GM12878 (cell line): Measurements from ENCODE around the gene PREX1. TPM values are rescaled to one million over a fixed set of nuclear protein-coding genes. Genes with fewer than 3 reads are reported as not detected.

Source experiments
- ATAC-seq: fragments of 200-7000 bp; cut with Tn5 transposase; 3 replicates; pipeline ENCODE4 v1.9.1; 2020; ENCODE audit warnings: mild to moderate bottlenecking, moderate library complexity
- BruUV-seq: library from RNA; stranded (reverse); fragments of 400-500 nt; replicated peaks from 2 replicates; lab custom pipeline; 2021; lab: Mats Ljungman, UMichigan
- CTCF ChIA-PET: fragments of 300-600 bp; sonication (Branson Sonifier 250); formaldehyde crosslinking; extraction: SDS; loops from one replicate; lab custom pipeline; 2021; ENCODE audit warnings: inconsistent platforms; lab: Yijun Ruan, JAX
- POLR2A ChIA-PET: fragments of 350-600 bp; formaldehyde crosslinking; extraction: SDS; loops from one replicate; lab custom pipeline; 2021; ENCODE audit warnings: inconsistent platforms; lab: Charles Lee
- RAD21 ChIA-PET: fragments of 300-600 bp; sonication (Branson Sonifier 250); formaldehyde crosslinking; loops from one replicate; lab custom pipeline; 2023; ENCODE audit warnings: antibody characterized with exemption; ENCODE audit not compliant: unreplicated experiment; lab: Charles Lee
- SMC1A ChIA-PET: fragments of 300-600 bp; sonication (Branson Sonifier 250); formaldehyde crosslinking; loops from one replicate; lab custom pipeline; 2023; ENCODE audit not compliant: unreplicated experiment, uncharacterized antibody; lab: Charles Lee
- DNase-seq: peaks from one replicate; pipeline ENCODE4 v3.0.0-alpha.2; 2011; ENCODE audit warnings: low read depth, low spot score
- FAIRE-seq: peaks from 3 replicates; lab custom pipeline; 2011; peaks lifted over from hg19 to GRCh38; lab: Jason Lieb, UNC
- H2AFZ ChIP-seq: 2 replicates; pipeline ENCODE4 v1.6.0; 2011; ENCODE audit warnings: low read depth, low read length, control low read depth; ENCODE audit not compliant: control insufficient read depth
- H3K27ac ChIP-seq: 2 replicates; pipeline ENCODE4 v1.5.1; 2011; ENCODE audit warnings: control low read depth; ENCODE audit not compliant: control insufficient read depth, insufficient read depth
- H3K27me3 ChIP-seq, 2 experiments: replicated peaks in 1 of 2; 2 replicates each; pipeline versions ENCODE4 v1.6.0 to v1.6.1; 2011; ENCODE audit warnings: low read length in 1 of 2; ENCODE audit not compliant: control insufficient read depth in 2 of 2, insufficient read depth in 2 of 2
- H3K36me3 ChIP-seq, 2 experiments: 2 replicates each; pipeline ENCODE4 v1.5.1; 2011; ENCODE audit warnings: low read length in 1 of 2; ENCODE audit not compliant: control insufficient read depth in 2 of 2, insufficient read depth in 2 of 2
- H3K4me1 ChIP-seq: 2 replicates; pipeline ENCODE4 v1.6.1; 2011; ENCODE audit warnings: mild to moderate bottlenecking, low read length, moderate library complexity, mixed read lengths; ENCODE audit not compliant: control insufficient read depth, insufficient read depth
- H3K4me2 ChIP-seq: 2 replicates; pipeline ENCODE4 v1.6.0; 2011; ENCODE audit warnings: control low read depth; ENCODE audit not compliant: control insufficient read depth, insufficient read depth
- H3K4me3 ChIP-seq: fragments of 200-600 bp; sonication (generic); 2 replicates; pipeline ENCODE4 v1.5.1; 2016
- H3K79me2 ChIP-seq: 2 replicates; pipeline ENCODE4 v1.6.0; 2011; ENCODE audit warnings: low read length; ENCODE audit not compliant: control insufficient read depth, insufficient read depth
- H3K9ac ChIP-seq: 2 replicates; pipeline ENCODE4 v1.8.0; 2011; ENCODE audit warnings: low read length, control low read depth, mixed read lengths; ENCODE audit not compliant: control insufficient read depth, insufficient read depth
- H3K9me3 ChIP-seq: replicated peaks from 3 replicates; pipeline ENCODE4 v1.5.1; 2011; ENCODE audit warnings: mild to moderate bottlenecking, low read length; ENCODE audit not compliant: control insufficient read depth, insufficient read depth
- H4K20me1 ChIP-seq: 2 replicates; pipeline ENCODE4 v1.6.0; 2011; ENCODE audit not compliant: control insufficient read depth, insufficient read depth
- BMI1 ChIP-seq: fragments of 450-650 bp; IDR thresholded peaks from 2 replicates; pipeline ENCODE4 v1.6.1; 2016; ENCODE audit warnings: mild to moderate bottlenecking, moderate library complexity, borderline replicate concordance
- IKZF2 ChIP-seq, 2 experiments: fragments of 450-650 bp; IDR thresholded peaks; 2 replicates each; pipeline ENCODE4 v1.6.1; 2017; ENCODE audit warnings: mild to moderate bottlenecking in 2 of 2, moderate library complexity in 2 of 2
- KDM1A ChIP-seq: fragments of 200-600 bp; sonication (generic); IDR thresholded peaks from 2 replicates; pipeline ENCODE4 v1.6.1; 2016; ENCODE audit warnings: borderline replicate concordance
- MEF2A ChIP-seq: IDR thresholded peaks from 2 replicates; pipeline ENCODE4 v1.6.1; 2011; ENCODE audit warnings: low read depth, mild to moderate bottlenecking, low read length, moderate library complexity; ENCODE audit not compliant: insufficient read depth
- NBN ChIP-seq: fragments of 450-650 bp; IDR thresholded peaks from 2 replicates; pipeline ENCODE4 v1.6.1; 2016
- NFYA ChIP-seq: IDR thresholded peaks from 2 replicates; pipeline ENCODE4 v1.6.1; 2011; ENCODE audit warnings: low read depth, mild to moderate bottlenecking, low read length, improper control_type of control experiment, borderline replicate concordance
- POLR2AphosphoS2 ChIP-seq: IDR thresholded peaks from 2 replicates; pipeline ENCODE4 v1.6.1; 2011; ENCODE audit warnings: low read depth, mild to moderate bottlenecking, low read length, improper control_type of control experiment, moderate library complexity
- RAD21 ChIP-seq: IDR thresholded peaks from 2 replicates; pipeline ENCODE4 v1.6.1; 2011; ENCODE audit warnings: mild to moderate bottlenecking, low read depth, low read length, moderate library complexity; ENCODE audit not compliant: insufficient read depth
- RUNX3 ChIP-seq: IDR thresholded peaks from 2 replicates; pipeline ENCODE4 v1.6.1; 2012; ENCODE audit warnings: low read length, inconsistent platforms
- SIN3A ChIP-seq: IDR thresholded peaks from 2 replicates; pipeline ENCODE4 v1.6.1; 2012; ENCODE audit warnings: low read depth, low read length, improper control_type of control experiment
- SMAD1 ChIP-seq: fragments of 450-650 bp; IDR thresholded peaks from 2 replicates; pipeline ENCODE4 v1.6.1; 2018; ENCODE audit warnings: mild to moderate bottlenecking, low read depth; ENCODE audit not compliant: partially characterized antibody
- WGBS: methylation state at CpG from one replicate; pipeline ENCODE4 v1.1.6; 2016; ENCODE audit warnings: low lambda C conversion rate; ENCODE audit not compliant: insufficient replicate concordance, insufficient coverage; ENCODE audit errors: missing lambda C conversion rate; 5-methylcytosine and 5-hydroxymethylcytosine counted together
- in situ Hi-C: fragments of 300-500 bp; cut with MboI; formaldehyde crosslinking; loops from 9 replicates; pipeline ENCODE4 v1.14.3; 2018; ENCODE audit warnings: mixed read lengths
- intact Hi-C: fragments of 100-400 bp; cut with micrococcal nuclease; formaldehyde crosslinking; loops from one replicate; pipeline ENCODE4 v1.14.2; 2022; ENCODE audit not compliant: unreplicated experiment
- polyA plus RNA-seq, 11 experiments: library from polyadenylated mRNA; depleted of rRNA in 4 of 11; unstranded in 6 of 11; stranded (reverse) in 5 of 11; fragments of >200 nt; fragmentation: Nextera tagmentation in 4 of 11; fragmentation: Illumina TruSeq in 1 of 11; extraction: Ambion mirVana in 4 of 11; extraction: Trizol in 1 of 11; gene quantifications; 1 replicate in 1 of 11; 2 replicates in 10 of 11; pipeline versions ENCODE4 v1.2.1 to v1.2.3, GENCODE V29; 2011 to 2016; ENCODE audit warnings: inconsistent platforms in 2 of 11, missing spikeins in 2 of 11, low read depth in 1 of 11
- total RNA-seq, 4 experiments: library from RNA; depleted of rRNA in 3 of 4; stranded (reverse); fragments of >200 nt in 3 of 4; fragmentation: Illumina TruSeq in 1 of 4; extraction: Trizol in 1 of 4; gene quantifications; 2 replicates each; pipeline versions ENCODE4 v1.2.1 to v1.2.3, GENCODE V29; 2013 to 2021
- TF ChIP-seq, protein P1 (sequence below): IDR thresholded peaks from 2 replicates; pipeline ENCODE4 v1.6.1; 2012; ENCODE audit warnings: improper control_type of control experiment, low read depth, low read length; ENCODE audit not compliant: insufficient replicate concordance

PREX1 gene
- total and polyA plus RNA-seq, 10 of the 15 experiments (the other 5 are each of a cell fraction or from before 2014, with no cell fraction given) = 2.6 to 114 (median 38.9) TPM

DNA sequence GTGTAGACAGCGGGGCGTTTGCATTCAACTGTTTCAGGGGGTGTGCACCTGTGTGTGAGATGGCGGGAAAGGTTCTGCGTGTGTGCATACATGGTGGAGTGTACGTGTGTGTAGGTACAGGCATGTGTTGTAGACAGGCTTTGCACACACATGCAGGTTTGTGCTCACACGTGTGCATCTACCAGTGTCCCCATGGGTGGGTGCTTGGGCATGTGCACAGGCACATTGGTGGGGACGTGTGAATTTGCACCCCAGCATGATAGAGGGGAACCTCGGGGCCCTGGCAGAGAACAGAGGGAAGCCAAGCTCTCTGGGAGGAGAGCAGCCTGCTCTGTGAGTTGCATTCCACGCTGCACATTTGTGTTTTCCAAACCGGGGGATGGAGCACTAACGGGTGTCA is 250.2 kb downstream of the PREX1 start:
- Histone ChIP-seq H3K4me2 (no peak overlapping the region), H3K27me3 (peaks cover 0 to 2% of the 10 kb centered on the region in 2 experiments; a peak in 1 of 4 replicates), H3K4me3 (no peak overlapping the region), H3K27ac (no peak overlapping the region), H3K9me3 (no peaks in the 10 kb centered on the region), H3K4me1 (no peaks in the 10 kb centered on the region), H3K36me3 (no peaks in the 10 kb centered on the region), H2AFZ (no peak overlapping the region), H3K79me2 (no peaks in the 10 kb centered on the region), H4K20me1 (no peaks in the 10 kb centered on the region), H3K9ac (no peak overlapping the region)
- 32% methylated on average over 11 of the region's 11 CpGs for WGBS
- ATAC-seq = no peak
- no TSS peak for BruUV-seq
- RAD21 ChIA-PET = no interaction called here
- in situ Hi-C loops (no loop called here), intact Hi-C loops (no loop called here)
- FAIRE-seq = no peak
- no peak for TF ChIP-seq BMI1
- TF ChIP-seq KDM1A = no peak
- TF ChIP-seq, protein P1, sequence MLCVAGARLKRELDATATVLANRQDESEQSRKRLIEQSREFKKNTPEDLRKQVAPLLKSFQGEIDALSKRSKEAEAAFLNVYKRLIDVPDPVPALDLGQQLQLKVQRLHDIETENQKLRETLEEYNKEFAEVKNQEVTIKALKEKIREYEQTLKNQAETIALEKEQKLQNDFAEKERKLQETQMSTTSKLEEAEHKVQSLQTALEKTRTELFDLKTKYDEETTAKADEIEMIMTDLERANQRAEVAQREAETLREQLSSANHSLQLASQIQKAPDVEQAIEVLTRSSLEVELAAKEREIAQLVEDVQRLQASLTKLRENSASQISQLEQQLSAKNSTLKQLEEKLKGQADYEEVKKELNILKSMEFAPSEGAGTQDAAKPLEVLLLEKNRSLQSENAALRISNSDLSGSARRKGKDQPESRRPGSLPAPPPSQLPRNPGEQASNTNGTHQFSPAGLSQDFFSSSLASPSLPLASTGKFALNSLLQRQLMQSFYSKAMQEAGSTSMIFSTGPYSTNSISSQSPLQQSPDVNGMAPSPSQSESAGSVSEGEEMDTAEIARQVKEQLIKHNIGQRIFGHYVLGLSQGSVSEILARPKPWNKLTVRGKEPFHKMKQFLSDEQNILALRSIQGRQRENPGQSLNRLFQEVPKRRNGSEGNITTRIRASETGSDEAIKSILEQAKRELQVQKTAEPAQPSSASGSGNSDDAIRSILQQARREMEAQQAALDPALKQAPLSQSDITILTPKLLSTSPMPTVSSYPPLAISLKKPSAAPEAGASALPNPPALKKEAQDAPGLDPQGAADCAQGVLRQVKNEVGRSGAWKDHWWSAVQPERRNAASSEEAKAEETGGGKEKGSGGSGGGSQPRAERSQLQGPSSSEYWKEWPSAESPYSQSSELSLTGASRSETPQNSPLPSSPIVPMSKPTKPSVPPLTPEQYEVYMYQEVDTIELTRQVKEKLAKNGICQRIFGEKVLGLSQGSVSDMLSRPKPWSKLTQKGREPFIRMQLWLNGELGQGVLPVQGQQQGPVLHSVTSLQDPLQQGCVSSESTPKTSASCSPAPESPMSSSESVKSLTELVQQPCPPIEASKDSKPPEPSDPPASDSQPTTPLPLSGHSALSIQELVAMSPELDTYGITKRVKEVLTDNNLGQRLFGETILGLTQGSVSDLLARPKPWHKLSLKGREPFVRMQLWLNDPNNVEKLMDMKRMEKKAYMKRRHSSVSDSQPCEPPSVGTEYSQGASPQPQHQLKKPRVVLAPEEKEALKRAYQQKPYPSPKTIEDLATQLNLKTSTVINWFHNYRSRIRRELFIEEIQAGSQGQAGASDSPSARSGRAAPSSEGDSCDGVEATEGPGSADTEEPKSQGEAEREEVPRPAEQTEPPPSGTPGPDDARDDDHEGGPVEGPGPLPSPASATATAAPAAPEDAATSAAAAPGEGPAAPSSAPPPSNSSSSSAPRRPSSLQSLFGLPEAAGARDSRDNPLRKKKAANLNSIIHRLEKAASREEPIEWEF = no peak
- no peak for TF ChIP-seq NBN
- TF ChIP-seq RUNX3 = no peak
- no peak for TF ChIP-seq IKZF2 (IDR thresholded peaks at IDR 0.05)
- TF ChIP-seq SMAD1 = no peak
- TF ChIP-seq RAD21 = no peak
- TF ChIP-seq MEF2A = no peak
- TF ChIP-seq SIN3A = no peak
- TF ChIP-seq NFYA = no peak
- no peak for TF ChIP-seq POLR2AphosphoS2
- POLR2A ChIA-PET = interaction anchor here (0.6 kb wide), 1 partner anchor 356 kb away, joined by 3 read pairs; no protein-coding TSS in a partner anchor
- SMC1A ChIA-PET = no interaction called here
- no peak for DNase-seq
- CTCF ChIA-PET = no interaction called here
